G401.6 (cell line): ENCODE results near the gene ARHGAP21.
A peak's percentile ranks its signal among the peaks of the same experiment; 100 is the strongest.
"Not testable (repeated sequence)": the region's sequence is repeated elsewhere in the genome, so short reads cannot be mapped to it uniquely, and the experiment has no call there.

Source experiments
- FAIRE-seq: peaks from 2 replicates; lab custom pipeline; 2012; peaks lifted over from hg19 to GRCh38; lab: Jason Lieb, UNC

Gene ARHGAP21

GRCh38 chr10:24625778-24626177 is 97.9 kb downstream of the ARHGAP21 start:
- FAIRE-seq = no peak

- FAIRE-seq = no peak
Observed at GRCh38 chr10:24623383-24623782, 100.3 kb downstream of the ARHGAP21 start.

- FAIRE-seq = no peak
Observed at GRCh38 chr10:24622781-24623301, 100.8 kb downstream of the ARHGAP21 start.

- not testable (repeated sequence) for FAIRE-seq
Observed at GRCh38 chr10:24621035-24621795, 102.5 kb downstream of the ARHGAP21 start.

- not testable (repeated sequence) for FAIRE-seq
Observed at GRCh38 chr10:24619994-24620310, 103.7 kb downstream of the ARHGAP21 start.

GRCh38 chr10:24619291-24619993 is 104.2 kb downstream of the ARHGAP21 start:
- FAIRE-seq = not testable (repeated sequence)

GRCh38 chr10:24618401-24618800 is 105.3 kb downstream of the ARHGAP21 start:
- no peak for FAIRE-seq

GRCh38 chr10:24617771-24618396 is 105.8 kb downstream of the ARHGAP21 start:
- FAIRE-seq = peak; percentile 6

GRCh38 chr10:24616536-24616935 is 107.2 kb downstream of the ARHGAP21 start:
- no peak for FAIRE-seq

GRCh38 chr10:24606021-24606420 is 117.7 kb downstream of the ARHGAP21 start:
- FAIRE-seq = no peak

- FAIRE-seq = no peak
Observed at GRCh38 chr10:24605141-24605540, 118.5 kb downstream of the ARHGAP21 start.

GRCh38 chr10:24603333-24603732 is 120.4 kb downstream of the ARHGAP21 start:
- FAIRE-seq = no peak

- no peak for FAIRE-seq
Observed at GRCh38 chr10:24597961-24598360, 125.7 kb downstream of the ARHGAP21 start.

GRCh38 chr10:24597426-24597825 is 126.3 kb downstream of the ARHGAP21 start:
- FAIRE-seq = no peak

- FAIRE-seq = no peak
Observed at GRCh38 chr10:24596217-24596930, 127.3 kb downstream of the ARHGAP21 start.

GRCh38 chr10:24590697-24591457 is 132.8 kb downstream of the ARHGAP21 start:
- no peak for FAIRE-seq

- no peak for FAIRE-seq
Observed at GRCh38 chr10:24589265-24589664, 134.4 kb downstream of the ARHGAP21 start.

- no peak for FAIRE-seq
Observed at GRCh38 chr10:24579906-24580305, 143.8 kb downstream of the ARHGAP21 start.

- FAIRE-seq = no peak
Observed at GRCh38 chr10:24579448-24579847, 144.2 kb downstream of the ARHGAP21 start.

- FAIRE-seq = no peak
Observed at GRCh38 chr10:24575481-24576002, 148.1 kb downstream of the ARHGAP21 start.

GRCh38 chr10:24574578-24575155 is 149.0 kb downstream of the ARHGAP21 start:
- no peak for FAIRE-seq
